ENCODE measurements around the gene CYS1.

- TF ChIP-seq REST (IDR thresholded peaks at IDR 0.05; ENCODE audit: low read depth) (no peak), POLR2AphosphoS5 (IDR thresholded peaks at IDR 0.05; ENCODE audit: low read depth, low read length) (no peak), EZH2 (IDR thresholded peaks at IDR 0.05) (no peak), CTCF (IDR thresholded peaks at IDR 0.05 in 2 of 3, conservative IDR thresholded peaks at IDR 0.05 in 1 of 3; ENCODE audit: borderline replicate concordance in 1 of 3, insufficient read depth in 1 of 3, low read depth in 2 of 3, low read length in 2 of 3) (no peak), EZH2phosphoT487 (IDR thresholded peaks at IDR 0.05; ENCODE audit: borderline replicate concordance) (no peak), POLR2A (IDR thresholded peaks at IDR 0.05; ENCODE audit: borderline replicate concordance, extremely low read depth, insufficient read depth, insufficient read length) (no peak), SP1 (IDR thresholded peaks at IDR 0.05; ENCODE audit: low read depth) (no peak), SRF (IDR thresholded peaks at IDR 0.05; ENCODE audit: low read depth) (no peak), MAX (IDR thresholded peaks at IDR 0.05) (no peak), SIN3A (IDR thresholded peaks at IDR 0.05; ENCODE audit: low read depth) (no peak), ZFX (IDR thresholded peaks at IDR 0.05) (no peak), YY1 (IDR thresholded peaks at IDR 0.05; ENCODE audit: extremely low read depth, insufficient replicate concordance, low read depth, low read length) (no peak)
Measured at GRCh38 chr2:10101491-10101890, 21.3 kb upstream of the CYS1 start.
